Measurements from ENCODE around the gene NAMPT. TPM values are rescaled to one million over a fixed set of nuclear protein-coding genes. Genes with fewer than 3 reads are reported as not detected.
"Not testable (repeated sequence)": the region's sequence is repeated elsewhere in the genome, so short reads cannot be mapped to it uniquely, and the experiment has no call there.

Gene NAMPT
- total RNA-seq, 1 donor from 2014 or later, result 153 TPM

DNA sequence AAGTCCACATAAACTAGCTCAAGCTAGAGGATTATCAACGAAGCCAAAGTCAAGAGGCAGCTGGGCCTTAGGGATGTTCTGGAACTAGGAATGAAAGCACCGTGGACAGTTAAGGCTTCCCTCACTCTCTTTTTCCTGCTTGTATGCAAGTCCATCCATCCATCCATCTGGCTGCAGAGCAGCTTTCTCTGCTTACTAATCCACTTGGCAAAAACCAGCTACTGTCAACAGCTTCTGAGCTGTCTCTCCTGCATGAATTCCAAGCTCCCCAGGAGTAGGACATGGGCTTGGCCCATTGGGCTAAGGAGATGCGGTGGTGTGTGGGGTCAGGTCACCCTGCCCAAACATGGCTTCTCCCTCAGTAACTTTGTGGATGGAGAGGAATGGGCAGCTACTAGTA lies 66.2 kb downstream of the NAMPT start:
- Mint-ChIP-seq H3K9me3 (ENCODE audit: unreplicated experiment) (no peaks in the 10 kb centered on the region), H3K4me3 (ENCODE audit: unreplicated experiment) (peak overlapping the region; percentile 37), H3K4me1 (ENCODE audit: unreplicated experiment) (peaks cover 58% of the 10 kb centered on the region), H3K27me3 (ENCODE audit: unreplicated experiment) (peaks cover 6% of the 10 kb centered on the region), H3K27ac (ENCODE audit: unreplicated experiment) (peak overlapping the region; percentile 95), H3K36me3 (ENCODE audit: low read depth, unreplicated experiment) (peaks cover 4% of the 10 kb centered on the region)
- TF ChIP-seq, protein P1, sequence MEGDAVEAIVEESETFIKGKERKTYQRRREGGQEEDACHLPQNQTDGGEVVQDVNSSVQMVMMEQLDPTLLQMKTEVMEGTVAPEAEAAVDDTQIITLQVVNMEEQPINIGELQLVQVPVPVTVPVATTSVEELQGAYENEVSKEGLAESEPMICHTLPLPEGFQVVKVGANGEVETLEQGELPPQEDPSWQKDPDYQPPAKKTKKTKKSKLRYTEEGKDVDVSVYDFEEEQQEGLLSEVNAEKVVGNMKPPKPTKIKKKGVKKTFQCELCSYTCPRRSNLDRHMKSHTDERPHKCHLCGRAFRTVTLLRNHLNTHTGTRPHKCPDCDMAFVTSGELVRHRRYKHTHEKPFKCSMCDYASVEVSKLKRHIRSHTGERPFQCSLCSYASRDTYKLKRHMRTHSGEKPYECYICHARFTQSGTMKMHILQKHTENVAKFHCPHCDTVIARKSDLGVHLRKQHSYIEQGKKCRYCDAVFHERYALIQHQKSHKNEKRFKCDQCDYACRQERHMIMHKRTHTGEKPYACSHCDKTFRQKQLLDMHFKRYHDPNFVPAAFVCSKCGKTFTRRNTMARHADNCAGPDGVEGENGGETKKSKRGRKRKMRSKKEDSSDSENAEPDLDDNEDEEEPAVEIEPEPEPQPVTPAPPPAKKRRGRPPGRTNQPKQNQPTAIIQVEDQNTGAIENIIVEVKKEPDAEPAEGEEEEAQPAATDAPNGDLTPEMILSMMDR (IDR thresholded peaks at IDR 0.05; ENCODE audit: unreplicated experiment), result no peak
- no peak for DNase-seq (ENCODE audit: low spot score)

DNA sequence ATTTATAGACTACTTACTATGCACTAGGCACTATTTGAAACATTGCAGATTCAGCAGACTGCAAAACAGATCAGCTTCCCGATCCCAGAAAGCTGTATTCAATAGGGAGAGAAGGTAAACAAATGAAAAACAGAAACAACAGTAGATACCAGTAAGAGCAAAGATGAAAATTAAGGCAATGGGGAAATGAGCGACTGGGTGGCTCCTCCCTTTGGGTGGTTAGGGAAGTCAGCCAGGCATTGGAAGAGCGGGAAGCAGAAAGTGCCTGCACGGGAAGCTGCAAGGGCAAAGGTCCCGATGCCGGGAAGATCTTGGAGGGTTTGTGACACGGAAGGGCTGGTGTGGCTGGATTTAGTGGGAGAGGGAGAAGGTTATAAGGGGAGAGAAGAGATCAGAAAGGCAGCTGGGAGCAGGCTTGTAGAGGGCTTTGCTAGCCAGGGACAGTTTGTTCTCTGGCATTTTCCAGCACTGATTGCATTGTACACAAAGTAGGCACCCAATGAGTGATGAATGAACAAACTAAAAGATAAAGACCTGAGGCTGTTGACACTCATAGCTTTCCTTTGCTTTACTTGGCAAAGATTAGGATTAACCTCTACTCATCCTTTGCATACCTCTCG lies 67.8 kb downstream of the NAMPT start:
- no peak overlapping the region for H3K4me3 Mint-ChIP-seq (ENCODE audit: unreplicated experiment)
- no peak for DNase-seq (ENCODE audit: low spot score)
- TF ChIP-seq, protein P1 (IDR thresholded peaks at IDR 0.05; ENCODE audit: unreplicated experiment), result no peak
- H3K9me3 Mint-ChIP-seq (ENCODE audit: unreplicated experiment), result no peaks in the 10 kb centered on the region
- peaks cover 46% of the 10 kb centered on the region for H3K4me1 Mint-ChIP-seq (ENCODE audit: unreplicated experiment)
- H3K27ac Mint-ChIP-seq (ENCODE audit: unreplicated experiment), result peak overlapping the region; percentile 59
- H3K27me3 Mint-ChIP-seq (ENCODE audit: unreplicated experiment), result peaks cover 8% of the 10 kb centered on the region
- H3K36me3 Mint-ChIP-seq (ENCODE audit: low read depth, unreplicated experiment), result peaks cover 6% of the 10 kb centered on the region

DNA sequence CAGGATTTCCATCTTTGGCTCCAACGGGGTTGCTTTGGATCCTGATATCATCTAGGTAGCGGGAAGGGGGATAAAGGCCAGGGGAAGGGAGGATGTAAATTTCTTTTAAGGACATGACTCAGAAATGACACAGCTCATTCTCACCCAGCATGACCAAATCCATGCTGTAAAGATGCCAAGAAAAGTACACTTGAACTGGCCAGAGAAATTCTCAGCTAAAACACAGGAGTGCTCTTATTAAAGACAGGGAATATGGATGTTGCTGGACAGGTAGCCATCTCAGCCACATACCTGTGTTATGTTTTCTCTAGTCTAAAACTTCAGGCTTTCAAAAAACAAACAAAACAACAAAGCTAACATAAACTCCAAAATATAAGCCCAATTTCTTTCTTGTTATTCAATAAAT lies 68.3 kb downstream of the NAMPT start:
- DNase-seq (ENCODE audit: low spot score), result no peak
- TF ChIP-seq, protein P1 (IDR thresholded peaks at IDR 0.05; ENCODE audit: unreplicated experiment), result no peak
- peak overlapping the region; percentile 40 for H3K27ac Mint-ChIP-seq (ENCODE audit: unreplicated experiment)
- H3K4me3 Mint-ChIP-seq (ENCODE audit: unreplicated experiment), result no peak overlapping the region
- H3K36me3 Mint-ChIP-seq (ENCODE audit: low read depth, unreplicated experiment), result peaks cover 7% of the 10 kb centered on the region
- peaks cover 9% of the 10 kb centered on the region for H3K27me3 Mint-ChIP-seq (ENCODE audit: unreplicated experiment)
- peaks cover 45% of the 10 kb centered on the region for H3K4me1 Mint-ChIP-seq (ENCODE audit: unreplicated experiment)
- H3K9me3 Mint-ChIP-seq (ENCODE audit: unreplicated experiment), result no peaks in the 10 kb centered on the region

- peaks cover 45% of the 10 kb centered on the region for H3K4me1 Mint-ChIP-seq (ENCODE audit: unreplicated experiment)
- no peak overlapping the region for H3K4me3 Mint-ChIP-seq (ENCODE audit: unreplicated experiment)
- peak overlapping the region; percentile 40 for H3K27ac Mint-ChIP-seq (ENCODE audit: unreplicated experiment)
- no peak for DNase-seq (ENCODE audit: low spot score)
- H3K27me3 Mint-ChIP-seq (ENCODE audit: unreplicated experiment), result peaks cover 9% of the 10 kb centered on the region
- TF ChIP-seq, protein P1 (IDR thresholded peaks at IDR 0.05; ENCODE audit: unreplicated experiment), result no peak
- H3K36me3 Mint-ChIP-seq (ENCODE audit: low read depth, unreplicated experiment), result peaks cover 7% of the 10 kb centered on the region
- no peaks in the 10 kb centered on the region for H3K9me3 Mint-ChIP-seq (ENCODE audit: unreplicated experiment)
Measured at GRCh38 chr7:106215868-106216516, 68.8 kb downstream of the NAMPT start.

GRCh38 chr7:106208944-106209343 lies 75.8 kb downstream of the NAMPT start:
- H3K36me3 Mint-ChIP-seq (ENCODE audit: low read depth, unreplicated experiment), result peaks cover 19% of the 10 kb centered on the region
- not testable (repeated sequence) for H3K27ac Mint-ChIP-seq (ENCODE audit: unreplicated experiment); H3K9me3 Mint-ChIP-seq (ENCODE audit: unreplicated experiment); DNase-seq (ENCODE audit: low spot score); H3K27me3 Mint-ChIP-seq (ENCODE audit: unreplicated experiment); H3K4me1 Mint-ChIP-seq (ENCODE audit: unreplicated experiment); H3K4me3 Mint-ChIP-seq (ENCODE audit: unreplicated experiment)
